ENCODE data around the gene RNF186.
"Not testable (repeated sequence)": the region's sequence is repeated elsewhere in the genome, so short reads cannot be mapped to it uniquely, and the experiment has no call there.

RNF186 gene

DNA sequence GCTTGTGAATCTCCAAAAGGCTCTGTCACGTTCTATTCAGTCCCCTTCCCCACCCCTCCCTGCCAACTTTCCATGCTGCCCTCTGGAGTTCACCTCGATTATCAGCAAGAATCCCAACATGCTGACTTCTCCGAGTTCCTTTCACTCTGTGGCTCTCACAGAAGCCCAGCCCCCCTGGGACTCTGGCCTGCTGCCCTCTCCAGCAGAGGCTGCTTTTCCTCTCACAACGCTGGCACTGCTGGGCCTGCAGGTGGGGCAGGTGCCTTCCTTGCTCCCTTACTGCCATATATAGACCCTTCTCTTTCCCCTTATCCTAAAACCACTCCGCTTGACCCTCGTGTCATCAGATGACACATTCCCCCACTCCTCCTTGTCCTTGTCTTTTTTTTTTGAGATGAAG lies 10.2 kb upstream of the RNF186 start:
- no peak for DNase-seq (ENCODE audit: low read depth in 2 of 2, low spot score in 1 of 2)

DNA sequence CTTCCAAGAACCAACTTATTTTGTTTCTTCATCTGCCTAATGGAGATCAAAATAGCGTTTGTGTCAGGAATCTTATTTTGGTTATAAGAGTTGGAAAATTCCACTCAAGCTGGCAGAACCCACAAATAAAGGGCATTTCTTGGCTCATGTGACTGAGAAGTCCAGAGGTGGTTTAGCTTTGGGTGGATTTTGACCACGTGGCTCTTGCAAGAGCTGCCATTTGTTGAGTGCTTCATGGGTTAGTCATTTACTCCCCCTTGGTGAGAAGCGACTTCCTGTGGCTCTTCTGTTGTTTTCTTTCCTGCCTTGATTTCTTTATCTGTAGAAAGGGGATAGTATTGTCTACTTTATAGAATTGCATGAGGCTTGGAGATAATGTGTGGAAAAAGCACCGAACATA lies 9.5 kb upstream of the RNF186 start:
- DNase-seq (ENCODE audit: low read depth in 2 of 2, low spot score in 1 of 2), result no peak

DNA sequence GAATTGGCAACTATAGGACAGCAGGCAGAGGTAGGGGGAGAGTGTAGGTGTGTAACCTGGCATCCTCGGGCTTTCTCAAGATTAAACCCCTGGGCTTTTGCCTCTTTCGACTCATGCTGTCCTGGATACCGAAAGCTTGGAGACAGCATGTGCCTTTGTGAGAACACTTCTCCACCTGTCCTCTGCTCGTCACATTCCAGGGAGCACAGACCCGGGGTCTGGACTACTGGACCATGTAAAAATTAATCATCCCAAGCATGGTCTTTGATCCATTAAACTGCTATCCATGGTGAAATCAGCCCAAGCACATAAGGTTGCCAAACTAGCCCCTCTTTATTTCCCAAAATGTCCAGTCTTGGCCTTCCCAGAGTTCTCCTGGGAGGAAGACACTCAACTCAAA lies 9.0 kb upstream of the RNF186 start:
- no peak for DNase-seq (ENCODE audit: low read depth in 2 of 2, low spot score in 1 of 2)

DNA sequence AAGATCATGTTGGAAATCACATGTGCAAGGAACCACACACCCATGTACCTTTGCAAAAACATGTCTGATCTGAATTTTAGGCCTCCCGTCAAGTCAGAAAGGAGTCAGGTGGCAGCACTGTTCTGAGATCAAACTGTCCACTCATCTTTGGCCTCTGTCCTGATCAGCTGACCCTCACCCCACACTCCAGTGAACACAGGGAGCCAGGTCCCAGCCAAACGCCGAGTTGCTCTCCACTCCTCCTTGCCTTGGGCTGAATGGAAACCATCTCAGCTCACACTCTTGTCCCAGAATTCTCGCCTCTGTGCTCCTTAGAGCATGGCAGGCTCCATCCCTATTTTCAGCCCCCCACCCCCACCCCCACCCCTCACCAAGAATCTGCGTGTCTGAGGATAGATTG lies 4.6 kb upstream of the RNF186 start:
- DNase-seq (ENCODE audit: low read depth in 2 of 2, low spot score in 1 of 2), result no peak

DNA sequence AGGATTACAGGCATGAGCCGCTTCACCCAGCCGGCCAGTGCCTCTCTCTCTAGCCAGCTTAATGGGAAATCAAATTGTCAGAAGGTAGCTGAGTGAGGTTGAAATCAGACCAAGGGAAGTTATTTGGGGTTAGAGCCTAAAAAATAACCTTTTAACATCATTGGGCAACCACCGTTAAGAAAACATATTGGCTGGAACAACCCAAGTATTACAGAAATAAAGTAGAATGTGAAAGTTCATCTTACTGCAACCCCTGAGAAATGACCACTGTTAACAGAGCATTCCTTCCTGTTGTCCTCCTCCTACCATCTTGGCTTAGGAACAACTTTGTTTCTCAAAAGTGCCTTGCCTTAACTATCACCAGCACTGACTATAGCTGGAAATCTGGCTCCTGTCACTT lies 3.2 kb upstream of the RNF186 start:
- DNase-seq (ENCODE audit: low read depth in 2 of 2, low spot score in 1 of 2), result no peak

DNA sequence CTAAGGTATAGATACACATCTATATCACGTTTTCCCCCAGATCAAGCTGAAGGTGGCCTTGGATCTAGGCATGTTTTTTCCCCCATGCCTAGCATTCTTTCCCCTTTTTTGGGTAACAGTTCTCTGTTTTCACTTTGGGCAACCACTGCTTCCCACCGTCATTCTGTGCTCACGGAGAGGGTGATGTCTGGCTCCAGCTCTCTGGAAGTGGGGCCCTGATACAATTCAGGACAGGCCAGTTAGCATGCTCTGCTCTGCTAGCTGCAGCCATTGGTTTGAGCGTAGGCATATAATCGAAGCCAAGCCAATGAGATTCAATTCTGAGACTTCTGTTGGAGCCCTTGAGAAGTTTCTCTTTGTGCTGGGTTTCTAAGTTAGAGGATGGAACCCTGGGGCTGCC lies 2.1 kb upstream of the RNF186 start:
- DNase-seq (ENCODE audit: low read depth in 2 of 2, low spot score in 1 of 2), result no peak

DNA sequence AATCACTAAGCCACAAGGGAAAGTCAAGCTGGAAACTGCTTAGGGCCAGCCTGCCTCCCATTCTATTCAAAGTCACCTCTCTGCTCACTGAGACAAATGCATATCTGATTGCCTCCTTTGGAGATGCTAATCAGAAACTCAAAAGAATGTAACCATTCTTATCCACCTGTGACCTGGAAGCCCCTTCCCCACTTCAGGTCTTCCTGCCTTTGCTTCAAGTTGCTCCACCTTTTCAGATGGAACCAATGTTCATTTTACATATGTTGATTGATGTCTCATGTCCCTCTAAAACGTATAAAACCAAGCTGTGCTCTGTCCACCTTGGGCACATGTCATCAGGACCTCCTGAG lies 1.6 kb upstream of the RNF186 start:
- DNase-seq (ENCODE audit: low read depth in 2 of 2, low spot score in 1 of 2), result not testable (repeated sequence)

DNA sequence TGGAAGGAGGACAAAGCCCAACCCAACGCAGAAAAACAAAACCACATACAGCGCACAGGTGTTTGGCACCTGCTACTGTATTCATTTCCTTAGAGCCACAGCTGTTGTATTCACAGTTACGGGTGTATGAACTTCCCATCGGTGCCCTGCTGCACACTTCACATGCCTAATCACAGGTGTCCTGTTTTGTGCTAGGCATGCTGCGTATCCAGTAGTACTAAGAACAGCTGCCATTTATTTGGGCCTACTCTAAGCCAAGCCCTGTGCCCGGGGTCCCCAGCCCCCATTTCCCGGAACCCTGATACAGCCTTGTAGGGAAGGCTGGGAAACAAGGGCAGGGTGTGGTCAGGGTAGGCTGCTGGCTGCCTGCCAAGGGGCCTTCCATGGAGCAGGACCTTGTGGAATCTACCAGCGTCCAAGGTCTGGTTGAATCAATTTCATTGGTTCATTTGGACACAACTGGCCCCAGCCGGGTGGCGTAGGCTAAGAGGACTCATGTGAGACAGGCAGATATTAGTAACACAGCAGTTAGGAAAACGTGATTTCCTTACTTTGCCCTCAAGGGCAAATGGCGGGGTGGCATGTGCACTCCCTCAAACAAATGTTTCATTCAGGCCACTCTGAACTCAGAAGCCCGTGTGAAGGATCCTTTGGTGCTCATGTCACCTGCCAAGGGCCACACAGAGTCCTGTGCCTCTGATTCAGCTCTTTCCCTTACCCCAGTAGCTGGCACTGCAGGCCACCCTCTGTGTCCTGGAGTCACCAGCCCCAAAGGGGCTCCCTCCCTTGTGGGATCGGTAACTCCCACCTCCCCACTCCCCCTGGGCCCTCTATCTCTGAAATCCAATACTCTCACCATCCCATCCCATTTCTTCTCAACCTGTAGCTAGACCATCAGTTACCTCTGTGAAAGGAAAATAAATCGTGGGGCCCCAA lies 986 bp upstream of the RNF186 start:
- DNase-seq (ENCODE audit: low read depth in 2 of 2, low spot score in 1 of 2), result no peak

DNA sequence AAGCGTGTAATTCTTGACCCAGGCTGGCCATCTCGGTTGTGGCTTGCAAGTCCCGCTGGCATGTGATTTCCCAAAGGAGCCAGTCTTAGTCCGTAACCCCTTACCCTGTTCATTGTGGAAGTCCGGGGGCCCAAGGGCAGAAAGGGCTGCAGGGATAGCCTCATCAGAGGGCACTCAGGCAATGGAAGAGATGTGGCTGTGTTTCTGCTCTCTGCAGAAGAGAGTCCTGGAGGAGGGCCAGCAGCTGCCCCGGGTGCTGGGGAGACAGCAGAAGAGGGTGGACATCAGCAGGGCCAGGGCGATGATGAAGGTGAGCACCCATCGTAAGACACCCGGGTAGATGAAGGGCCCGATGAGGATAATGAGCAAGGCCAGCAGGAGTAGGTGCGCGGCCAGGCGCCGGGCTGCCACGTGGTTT lies 830 bp downstream of the RNF186 start:
- DNase-seq (ENCODE audit: low read depth in 2 of 2, low spot score in 1 of 2), result no peak

DNA sequence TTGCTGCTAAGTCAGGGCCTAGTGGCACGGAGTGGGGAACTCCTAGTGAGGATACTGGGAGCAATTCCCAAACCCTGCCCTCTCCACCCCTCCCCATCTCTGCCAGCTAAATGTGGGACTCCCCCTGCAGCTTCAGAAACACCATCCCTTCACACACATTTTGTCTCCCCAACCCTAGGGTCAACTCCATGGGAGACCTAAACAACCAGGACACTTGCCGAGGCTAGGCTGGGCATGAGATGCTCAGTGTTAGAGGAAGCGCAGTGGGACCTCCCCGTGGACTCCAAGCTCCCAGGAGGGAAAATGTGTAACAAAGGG lies 1.5 kb downstream of the RNF186 start:
- no peak for DNase-seq (ENCODE audit: low read depth in 2 of 2, low spot score in 1 of 2)

DNA sequence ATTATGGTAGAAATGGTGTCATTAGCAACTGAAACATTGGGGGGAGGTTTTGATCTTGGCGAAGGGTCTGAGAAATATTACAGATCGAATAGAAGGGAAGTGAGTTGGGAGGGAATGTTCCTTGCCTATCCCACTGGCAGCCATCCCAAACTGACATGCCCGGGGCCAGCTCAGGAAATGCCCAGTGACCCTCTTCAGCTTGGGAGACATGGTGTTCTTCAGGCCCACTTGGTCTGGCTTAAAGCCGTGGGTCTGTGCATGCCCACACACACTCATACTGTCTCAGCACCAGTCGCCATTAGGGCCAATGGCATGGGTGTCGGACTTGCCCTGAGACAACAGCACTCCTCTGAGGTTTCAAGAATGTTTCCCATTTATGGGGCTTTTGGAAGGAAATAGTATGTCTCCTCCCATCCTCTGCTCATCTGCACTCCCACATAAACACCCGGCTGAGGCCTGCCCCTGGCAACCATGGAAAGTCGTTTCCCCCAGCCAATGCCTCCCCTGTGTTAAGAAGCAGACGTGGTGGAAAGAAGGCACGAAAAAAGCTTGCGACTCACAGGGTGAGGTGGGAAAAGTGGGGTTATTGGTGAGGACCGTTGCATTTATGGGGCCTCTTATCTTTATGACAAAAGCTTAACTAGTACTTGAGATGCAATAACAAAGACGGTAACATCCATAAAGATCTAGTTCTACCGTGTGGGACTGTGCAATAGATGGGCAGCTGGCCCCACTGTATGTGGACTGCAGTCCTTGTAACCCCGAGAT lies 2.0 kb downstream of the RNF186 start:
- no peak for DNase-seq (ENCODE audit: low read depth in 2 of 2, low spot score in 1 of 2)

DNA sequence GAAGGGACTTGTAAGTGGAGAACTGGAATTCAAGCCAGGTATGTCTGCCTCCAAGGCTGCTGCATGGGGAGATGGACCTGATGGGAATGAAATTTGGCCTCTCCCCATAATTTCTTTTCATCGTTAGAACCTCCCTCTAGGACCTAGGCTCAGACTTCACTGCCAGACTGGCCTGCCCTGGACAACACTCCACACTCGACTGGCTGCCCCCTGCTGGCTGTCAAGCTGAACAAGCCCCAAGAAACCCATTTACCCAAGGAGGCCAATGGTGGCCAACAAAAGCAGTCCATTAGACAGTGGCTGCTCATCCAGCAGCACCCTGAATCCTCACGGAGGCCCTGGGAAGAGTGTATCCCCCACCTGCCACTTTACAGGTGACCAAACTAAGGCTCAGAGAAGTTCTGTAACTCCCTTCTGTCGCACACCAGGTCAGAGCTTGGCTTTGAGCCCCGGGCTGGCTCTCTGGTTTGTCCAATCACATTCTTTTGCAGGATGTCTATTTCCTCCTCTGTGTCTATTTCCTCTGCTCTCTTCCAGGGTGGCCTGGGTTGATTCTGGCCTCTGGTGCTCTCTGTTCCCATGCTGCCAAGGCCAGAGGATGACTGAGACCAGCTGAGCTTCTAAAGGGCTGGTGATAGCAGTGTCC lies 3.8 kb downstream of the RNF186 start:
- DNase-seq (ENCODE audit: low read depth in 2 of 2, low spot score in 1 of 2), result no peak

DNA sequence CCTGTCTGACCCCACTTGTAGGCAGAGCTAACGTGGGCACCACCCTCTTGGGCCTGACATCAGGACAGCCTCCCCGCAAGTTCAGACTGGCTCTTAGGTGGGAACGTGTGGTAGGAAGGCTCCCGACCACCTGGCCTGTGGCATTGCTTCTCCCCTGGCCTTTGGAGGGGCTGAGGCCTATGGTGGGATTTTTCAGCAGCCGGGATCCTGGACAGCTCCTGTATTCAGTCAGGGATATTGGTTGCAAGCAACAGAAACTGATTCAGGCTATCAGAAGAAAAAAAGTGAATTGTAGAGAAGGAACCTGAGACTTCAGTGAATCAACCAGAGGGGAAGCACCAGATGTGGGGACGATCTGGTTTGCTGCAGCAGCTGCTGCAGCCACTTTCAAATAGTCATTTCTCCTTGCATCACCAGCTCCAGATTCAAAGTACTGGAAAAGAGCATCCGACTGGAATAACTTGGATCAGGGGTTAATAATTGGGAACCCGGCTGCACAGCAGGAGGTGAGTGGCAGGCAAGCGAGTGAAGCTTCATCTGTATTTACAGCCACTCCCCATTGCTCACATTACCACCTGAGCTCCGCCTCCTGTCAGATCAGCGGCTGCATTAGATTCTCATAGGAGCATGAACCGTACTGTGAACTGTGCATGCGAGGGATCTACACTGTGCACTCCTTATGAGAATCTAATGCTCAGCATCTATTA lies 5.9 kb downstream of the RNF186 start:
- DNase-seq (ENCODE audit: low read depth in 2 of 2, low spot score in 1 of 2), result no peak

DNA sequence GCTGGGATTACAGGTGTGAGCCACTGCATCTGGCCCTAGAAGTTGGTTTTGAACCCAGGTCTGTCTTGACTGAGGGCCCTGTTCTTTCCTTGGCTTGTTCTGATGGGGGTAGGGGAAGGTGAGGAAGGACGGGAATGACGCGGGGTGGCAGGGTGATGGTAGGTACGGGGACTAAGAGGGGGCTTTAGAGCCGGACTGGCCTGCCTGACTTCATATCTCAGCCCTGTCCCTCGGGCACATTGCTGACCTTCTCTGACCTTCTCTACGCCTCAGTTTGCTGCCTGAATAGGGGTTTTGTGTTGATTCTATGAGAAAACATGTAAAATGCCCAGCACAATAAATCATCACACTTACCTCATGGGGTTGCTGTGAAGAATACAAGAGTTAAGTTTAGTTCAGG lies 6.7 kb downstream of the RNF186 start:
- no peak for DNase-seq (ENCODE audit: low read depth in 2 of 2, low spot score in 1 of 2)

DNA sequence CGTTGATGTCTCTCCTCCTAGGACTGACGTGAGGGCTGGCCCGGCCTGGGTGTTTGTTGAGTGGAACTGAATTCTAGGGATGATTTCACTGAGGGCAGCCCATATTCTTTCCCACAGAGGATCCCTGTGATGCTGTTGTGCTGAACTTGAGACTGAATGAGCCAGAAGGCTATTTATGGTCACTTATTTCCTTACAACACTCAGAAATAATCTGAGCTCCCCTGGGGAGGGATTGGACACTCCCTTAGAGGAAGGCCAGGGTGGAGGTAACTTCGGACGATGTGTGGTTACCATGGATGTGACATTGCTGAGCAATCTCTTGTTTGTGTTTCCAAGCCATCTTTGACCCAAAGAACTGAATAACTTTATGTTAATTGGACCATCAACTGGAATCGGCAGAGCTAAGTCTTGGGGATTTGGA lies 10.2 kb downstream of the RNF186 start:
- no peak for DNase-seq (ENCODE audit: low read depth in 2 of 2, low spot score in 1 of 2)

DNA sequence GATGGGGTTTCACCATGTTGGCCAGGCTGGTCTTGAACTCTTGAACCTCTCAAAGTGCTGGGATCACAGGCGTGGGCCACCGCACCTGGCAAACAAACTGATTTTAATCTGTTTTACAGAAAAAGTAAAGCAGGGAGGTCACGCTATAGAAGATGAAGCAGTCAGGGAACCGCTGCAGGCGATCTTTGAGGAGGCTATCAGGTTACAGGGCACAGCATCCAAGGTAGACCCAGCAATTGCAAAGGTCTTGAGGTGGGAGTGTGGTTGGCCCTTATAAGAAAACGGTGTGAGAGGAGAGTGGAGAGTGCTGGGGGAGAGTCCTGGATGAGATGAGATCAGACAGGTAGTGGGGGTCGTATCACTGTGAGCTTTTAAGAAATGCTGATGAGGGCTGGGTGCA lies 12.8 kb downstream of the RNF186 start:
- no peak for DNase-seq (ENCODE audit: low read depth in 2 of 2, low spot score in 1 of 2)

DNA sequence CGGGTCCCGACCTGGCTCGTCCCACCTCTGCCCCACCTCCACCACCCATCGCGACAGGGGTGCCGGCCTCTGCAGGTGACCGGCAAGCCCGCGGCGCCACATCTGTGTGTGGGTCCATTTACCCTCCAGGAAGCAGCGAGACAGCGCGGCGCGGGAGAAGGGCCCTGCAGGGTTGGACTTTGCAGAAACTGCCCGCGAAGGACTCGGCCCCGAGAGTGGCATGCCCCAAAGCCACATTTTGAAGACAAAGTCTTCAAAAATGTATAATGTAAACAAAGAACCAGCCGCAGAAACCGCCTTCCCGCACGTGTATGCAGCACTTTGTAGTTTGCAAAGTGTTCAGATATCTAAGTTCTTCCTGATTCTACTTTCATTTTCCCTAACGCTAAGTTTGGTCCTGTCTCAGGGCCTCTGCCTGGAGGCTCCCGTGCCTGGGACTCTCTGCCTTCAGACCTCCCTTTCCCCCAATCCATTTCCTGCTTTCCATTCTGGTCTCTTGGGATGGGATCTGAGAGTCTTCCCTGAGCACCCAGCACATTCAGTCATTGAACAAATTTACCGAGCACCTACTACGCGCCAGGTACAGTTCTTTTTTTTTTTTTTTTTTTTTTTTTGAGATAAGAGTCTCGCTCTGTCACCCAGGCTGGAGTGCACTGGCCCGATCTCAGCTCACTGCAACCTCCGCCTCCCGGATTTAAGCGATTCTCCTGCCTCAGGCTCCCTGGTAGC lies 14.8 kb downstream of the RNF186 start:
- peak; percentile 8 to 12 for DNase-seq (ENCODE audit: low read depth in 2 of 2, low spot score in 1 of 2)

DNA sequence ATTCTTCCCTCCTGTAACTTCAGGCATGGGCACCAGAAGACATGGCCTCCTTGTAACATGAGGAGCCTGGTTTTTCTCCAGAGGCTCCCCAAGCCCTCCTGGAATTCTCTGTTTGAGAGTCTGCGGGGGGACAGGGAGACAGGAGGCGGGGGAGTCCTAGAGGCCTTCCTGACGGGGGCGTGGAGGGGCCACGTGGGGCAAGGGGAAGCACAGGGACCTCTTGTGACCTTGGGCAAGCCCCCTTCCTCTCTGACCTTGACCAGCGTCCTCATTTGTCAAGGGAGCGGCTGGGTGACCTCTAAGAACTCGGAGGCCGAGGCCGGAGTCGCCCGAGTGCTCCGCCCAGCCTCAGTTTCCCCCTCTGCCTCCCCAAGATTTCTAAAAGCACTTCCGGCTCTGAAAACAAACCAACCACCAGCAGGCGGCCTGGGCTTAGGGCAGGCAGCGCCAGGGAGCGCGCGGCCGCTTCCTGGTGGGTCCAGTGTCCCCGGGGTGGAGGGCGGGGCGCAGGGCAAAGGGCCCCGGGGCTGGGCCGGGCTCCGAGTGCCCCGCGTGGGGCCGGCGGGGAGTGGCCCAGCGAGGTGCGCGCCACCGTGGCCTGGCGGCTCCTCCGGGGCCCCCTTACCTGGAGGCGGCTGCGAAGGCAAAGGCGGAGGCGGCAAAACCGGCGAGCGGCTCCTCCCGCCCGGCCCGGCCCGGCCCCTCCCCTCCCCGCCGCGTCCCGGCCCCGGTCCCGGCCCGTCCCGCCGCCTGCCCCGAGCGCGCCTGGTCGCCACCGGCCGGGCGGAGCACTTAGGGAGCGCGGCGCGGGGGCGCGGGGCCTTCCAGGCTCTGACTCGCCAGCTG lies 15.6 kb downstream of the RNF186 start, which contains the start of gene TMCO4:
TSS of gene TMCO4 (minus strand) at position 687 of the 846 bp plus-strand sequence. CDS start 19,158 bp downstream, outside the sequence.
- peak; percentile 3 to 10 for DNase-seq (ENCODE audit: low read depth in 2 of 2, low spot score in 1 of 2)

DNA sequence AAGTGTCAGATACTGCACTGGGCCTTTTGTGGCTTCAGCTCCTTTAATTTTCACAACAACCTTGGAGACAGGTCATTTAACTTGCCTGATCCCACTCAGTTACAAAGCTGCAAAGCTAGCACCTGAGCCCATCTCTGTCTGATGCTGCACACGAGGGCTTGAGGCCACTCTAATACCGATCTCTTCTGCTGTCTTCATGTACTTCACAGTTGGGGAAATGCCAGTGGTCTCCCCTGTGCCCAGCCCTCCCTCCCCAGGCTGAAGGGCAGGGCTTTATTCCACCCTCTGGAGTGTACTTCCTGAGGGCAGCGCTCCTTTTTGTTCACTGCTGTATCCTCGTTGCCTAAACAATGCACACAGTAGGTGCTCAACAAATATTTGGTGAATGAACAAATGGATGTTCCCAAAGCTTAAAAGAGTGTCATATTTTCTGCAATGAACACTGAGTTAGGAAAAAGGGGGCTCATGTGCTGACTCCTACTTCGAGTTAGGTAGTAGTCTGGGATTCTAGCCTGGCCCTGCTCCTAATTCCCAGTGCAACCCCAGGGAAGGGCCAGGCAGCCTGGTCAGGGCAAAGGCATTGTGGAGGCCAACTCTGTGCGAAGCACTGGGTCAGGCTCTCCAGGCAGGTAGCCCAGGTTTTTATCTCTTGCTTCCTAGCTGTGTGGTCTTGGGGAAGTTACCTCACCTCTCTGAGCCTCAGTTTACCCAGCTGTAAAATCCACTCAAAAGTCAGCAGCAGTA lies 16.4 kb downstream of the RNF186 start:
- no peak for DNase-seq (ENCODE audit: low read depth in 2 of 2, low spot score in 1 of 2)
